HG03175 (cell line): ENCODE data around the gene RBM5.

ENCODE experiments used
- ATAC-seq: cut with Tn5 transposase; IDR thresholded peaks from one replicate; pipeline ENCODE4 v1.9.1; 2021; ENCODE audit warnings: mild to moderate bottlenecking, moderate library complexity; ENCODE audit not compliant: unreplicated experiment

The RBM5 gene

DNA sequence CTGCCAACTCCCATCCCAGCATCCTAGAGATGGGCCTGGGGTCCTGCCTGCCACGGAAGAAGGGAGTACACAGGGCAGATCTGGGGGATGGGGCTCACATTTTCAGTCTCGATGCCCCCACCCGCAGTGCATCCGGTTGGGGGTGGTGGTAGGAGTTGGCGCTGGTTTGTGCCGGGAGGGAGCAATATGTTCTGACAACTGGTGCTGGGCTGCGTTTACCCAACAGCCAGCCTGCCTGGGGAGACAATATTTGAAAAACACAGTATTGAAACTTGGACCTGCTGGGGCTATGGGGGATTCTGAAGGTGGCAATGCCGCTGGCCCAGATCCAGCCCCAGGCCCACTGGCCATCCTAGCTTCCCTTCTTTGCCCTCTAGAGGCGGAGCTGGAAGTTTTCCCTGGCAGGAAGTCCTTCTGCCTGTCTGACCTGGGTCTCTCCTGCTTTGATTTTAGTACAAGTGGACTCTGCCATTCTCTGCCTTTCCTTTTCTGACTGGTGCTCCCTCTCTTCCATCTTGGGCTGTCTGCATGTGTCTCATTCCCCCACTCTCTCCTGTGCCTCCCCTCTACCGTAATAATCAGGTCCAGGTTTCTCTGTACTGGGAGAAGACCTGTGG is 69.9 kb downstream of the RBM5 start:
- no peak for ATAC-seq

DNA sequence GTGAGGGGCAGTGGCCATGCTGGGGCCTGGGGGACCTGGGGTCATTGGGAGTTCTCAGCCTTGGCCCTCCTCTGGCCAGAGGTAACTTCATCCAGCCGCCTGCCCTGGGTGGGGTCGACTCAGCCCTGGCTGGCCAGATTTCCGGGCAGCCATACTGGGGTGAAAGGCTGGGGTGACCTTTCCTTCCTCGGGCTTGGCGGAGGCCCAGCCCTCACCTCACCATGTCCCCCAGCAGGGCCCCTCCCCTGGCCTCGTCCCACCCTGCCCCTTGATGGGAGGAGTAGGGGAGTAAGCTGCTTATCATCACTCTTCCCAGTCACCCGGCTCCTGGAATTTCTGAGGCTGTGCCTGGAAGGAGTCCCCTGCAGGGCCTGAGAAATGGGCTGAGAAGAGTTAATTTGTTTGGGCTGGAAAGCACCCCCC is 71.9 kb downstream of the RBM5 start:
- no peak for ATAC-seq

DNA sequence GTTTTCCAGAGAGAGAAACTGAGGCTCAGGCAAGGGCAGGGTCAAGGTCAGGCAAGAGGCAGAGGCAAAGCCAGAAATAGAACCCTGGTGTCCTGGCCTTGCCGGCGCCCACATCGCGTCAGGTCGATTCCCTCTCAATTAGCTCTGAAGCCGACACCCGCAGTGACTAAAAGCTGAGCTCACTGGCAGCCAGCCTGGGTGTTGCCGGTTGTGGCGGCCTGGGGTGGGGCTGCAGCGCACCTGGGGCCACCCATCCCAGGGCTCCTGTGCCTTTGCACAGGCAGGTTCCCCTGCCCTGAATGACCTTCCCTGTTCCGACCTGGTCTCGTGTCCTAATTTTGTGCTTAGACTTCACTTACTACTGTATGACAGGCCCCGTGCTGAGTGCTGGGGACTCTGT is 72.6 kb downstream of the RBM5 start:
- ATAC-seq, result no peak

DNA sequence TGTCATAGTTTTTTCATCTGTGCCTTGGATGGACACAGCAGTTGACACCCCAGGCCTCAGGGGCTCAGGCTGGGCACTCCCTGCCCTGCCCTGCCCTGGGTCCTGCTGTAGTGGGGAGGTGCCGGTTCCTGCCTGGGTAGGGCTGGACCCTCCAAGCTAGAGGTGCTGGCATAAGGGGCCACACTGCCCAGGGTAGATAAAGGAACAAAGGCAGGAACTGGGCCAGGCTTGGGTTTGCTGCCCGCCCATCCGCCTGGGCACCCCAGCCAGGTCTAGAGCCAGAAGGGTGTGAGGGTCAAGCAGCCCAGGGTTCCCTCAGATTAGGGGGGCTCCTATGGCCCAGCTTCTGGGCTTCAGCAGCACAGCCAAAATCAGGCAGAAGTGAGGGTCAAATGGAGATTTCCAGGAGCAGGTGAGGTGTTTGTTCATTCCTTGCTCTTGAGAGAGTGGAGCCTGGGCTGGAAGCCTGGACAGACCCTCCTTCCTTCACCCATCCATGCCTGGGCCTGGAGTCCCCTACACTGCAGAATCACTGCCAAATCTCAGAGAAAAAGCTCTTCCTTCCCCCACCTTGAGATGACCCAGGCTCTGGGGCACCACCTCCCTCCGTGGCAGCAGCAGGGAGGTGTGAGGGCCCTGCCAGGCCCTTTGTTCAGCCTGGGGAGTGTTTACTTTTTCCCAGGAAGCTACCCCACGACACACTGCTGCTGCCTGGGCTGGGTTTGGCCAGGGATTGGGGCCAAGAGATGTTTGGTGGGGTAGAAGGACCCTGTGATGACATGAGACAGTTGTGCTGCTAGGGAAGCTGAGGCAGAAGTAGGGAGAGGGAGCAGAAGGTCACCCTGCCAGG is 73.5 kb downstream of the RBM5 start:
- no peak for ATAC-seq

DNA sequence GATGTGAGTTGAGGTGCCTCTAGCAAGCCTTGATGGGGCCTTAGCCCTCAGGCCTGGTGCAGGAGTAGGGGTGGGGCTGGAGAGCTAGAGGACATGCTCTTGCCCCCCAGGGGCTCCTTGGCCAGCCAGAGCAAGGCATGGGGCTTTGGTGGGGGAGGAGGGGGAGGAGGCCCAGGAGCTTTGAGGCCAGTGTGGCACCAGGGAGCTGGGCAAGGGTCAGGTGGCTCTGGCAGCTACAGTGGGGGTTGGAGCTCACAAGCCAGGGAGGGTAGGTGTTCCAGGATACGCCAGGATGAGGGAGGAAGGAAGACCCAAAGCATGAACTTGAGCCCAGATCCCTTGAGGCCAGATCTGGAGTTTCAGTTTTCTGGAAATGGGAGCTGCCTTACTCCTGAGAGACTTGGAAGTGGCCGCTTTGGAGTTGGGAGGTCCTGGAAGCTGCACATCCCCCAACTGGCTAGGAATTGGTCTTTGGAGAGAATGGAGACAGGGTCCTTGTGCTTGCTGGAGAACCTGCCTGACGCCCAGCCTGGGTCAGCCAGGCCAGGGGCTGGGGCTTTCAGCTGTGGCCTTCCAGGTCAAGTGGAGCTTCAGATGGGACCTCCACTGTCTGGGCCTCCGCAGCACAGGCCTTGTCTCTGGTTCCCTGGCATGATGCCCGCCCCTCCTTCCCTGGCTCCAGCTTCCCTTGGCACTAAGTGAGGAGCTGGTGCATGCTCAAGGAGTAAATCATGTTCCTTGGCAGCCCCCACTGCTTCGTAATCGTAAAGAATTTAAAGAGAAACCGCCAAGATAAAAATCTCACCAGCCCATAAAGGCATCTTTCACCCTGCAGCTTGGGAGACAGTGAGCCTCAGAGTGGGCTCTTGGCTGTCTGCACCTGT is 75.1 kb downstream of the RBM5 start:
- ATAC-seq, result no peak

DNA sequence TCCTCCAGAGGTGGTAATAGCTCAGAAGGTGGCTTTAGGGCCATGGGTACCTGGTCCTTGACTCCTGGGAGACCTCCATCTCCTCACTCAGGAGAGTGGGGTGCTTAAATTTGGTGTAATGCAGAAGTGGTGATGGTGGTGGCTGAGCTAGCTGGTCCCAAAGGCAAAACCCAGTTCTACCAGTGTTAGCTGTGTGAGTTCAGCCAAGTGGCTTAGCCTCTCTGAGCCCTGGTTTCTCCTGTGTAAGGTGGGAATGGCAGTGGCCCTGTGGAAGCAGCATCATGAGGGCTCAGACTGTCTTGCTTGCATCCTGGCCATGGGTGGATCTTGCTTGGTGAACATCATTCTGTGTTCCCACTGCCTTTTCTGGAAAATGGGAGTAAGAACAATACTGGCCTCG is 75.8 kb downstream of the RBM5 start:
- no peak for ATAC-seq

DNA sequence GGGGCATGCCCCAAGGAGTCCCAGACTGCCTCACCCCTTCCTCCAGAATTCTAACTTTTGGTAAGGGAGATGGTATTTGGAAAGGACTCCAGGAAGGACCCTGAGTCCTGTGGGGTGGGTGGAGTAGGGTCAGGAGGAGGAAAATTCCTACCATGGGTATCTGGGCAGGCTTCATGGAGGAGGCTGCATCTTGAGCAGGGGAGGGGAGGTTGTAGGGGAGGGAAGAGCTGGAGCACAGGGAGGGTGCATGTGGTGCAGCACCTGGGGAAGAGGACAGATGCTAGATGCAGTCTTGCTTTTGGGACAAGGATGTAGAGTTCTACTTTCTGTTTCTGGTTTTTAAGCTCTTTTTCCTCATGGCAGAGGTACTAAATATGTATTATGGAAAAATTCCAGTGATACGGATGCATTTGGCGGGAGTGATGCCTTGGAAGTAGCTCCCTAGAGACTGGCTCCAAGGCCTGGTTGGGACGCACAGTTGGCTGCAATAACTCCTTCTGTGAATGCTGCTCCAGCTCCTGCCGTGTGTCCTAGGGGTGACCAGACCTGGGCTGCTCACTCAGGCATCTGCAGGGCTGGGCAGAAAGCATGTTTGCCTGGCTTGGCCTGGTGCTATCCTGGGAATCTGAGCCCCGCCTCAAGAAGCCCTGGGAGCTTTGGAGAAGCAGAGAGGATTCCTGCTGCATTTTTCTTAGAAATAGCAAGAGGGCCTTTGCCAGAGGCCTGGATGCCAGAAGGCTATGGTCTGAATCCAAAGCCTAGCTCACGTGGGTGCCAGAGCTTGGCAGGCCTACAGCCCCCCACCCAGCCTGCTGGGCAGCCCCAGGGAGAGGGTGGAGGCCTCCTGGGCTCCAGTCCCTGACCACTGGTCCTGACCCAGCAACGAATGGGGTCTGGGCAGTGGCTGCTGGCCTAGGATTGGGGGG is 76.5 kb downstream of the RBM5 start:
- no peak for ATAC-seq

DNA sequence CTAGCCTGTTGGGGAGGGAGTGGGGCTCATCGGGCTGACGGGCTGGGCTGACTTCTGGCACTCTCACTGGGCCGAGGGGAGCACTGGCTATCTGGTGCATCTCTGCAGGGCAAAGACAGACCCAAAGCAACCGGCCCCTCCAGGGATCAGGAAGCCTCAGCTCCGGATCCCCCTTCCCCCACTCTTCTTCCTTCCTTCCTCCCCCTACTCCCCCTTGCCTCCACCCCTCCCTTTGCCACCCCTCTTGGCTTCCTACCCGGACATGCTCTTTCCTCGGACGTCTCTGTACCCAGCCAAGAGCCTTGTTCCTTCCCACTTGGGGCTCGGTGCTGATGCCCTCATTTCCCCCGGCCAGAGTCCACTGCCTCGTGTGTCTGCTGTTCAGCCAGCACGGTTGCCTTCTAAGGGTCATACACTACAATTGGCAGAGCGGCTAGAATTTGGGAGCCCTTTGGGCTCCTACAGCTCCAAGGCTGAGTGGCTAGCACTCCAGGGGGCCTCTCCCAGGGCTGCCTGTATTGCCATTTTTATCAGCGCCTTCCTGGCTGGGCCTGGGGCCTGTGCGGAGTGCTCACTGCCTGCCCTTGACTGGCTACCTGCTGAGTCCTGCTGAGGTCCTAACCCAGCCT is 77.3 kb downstream of the RBM5 start:
- ATAC-seq, result no peak

DNA sequence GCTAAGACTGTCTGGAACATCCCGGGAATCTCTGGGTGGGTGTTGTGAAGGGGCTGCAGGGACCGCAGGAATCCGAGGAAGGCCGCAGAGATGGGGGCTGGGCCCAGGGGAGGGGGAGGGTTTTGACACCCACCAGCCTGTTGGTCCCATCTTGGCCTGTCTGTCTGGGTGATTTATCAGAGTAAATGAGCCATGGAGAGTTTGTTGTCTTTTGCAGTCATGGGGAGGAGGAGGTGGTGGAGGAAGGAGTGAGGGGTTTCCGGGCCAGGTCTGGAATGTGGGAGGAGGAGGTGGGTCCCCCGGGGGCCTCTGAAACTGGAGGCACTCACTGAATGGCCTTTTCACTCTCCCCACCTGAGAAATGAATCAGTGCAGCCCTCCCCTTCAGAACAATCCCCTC is 77.9 kb downstream of the RBM5 start:
- ATAC-seq, result no peak

DNA sequence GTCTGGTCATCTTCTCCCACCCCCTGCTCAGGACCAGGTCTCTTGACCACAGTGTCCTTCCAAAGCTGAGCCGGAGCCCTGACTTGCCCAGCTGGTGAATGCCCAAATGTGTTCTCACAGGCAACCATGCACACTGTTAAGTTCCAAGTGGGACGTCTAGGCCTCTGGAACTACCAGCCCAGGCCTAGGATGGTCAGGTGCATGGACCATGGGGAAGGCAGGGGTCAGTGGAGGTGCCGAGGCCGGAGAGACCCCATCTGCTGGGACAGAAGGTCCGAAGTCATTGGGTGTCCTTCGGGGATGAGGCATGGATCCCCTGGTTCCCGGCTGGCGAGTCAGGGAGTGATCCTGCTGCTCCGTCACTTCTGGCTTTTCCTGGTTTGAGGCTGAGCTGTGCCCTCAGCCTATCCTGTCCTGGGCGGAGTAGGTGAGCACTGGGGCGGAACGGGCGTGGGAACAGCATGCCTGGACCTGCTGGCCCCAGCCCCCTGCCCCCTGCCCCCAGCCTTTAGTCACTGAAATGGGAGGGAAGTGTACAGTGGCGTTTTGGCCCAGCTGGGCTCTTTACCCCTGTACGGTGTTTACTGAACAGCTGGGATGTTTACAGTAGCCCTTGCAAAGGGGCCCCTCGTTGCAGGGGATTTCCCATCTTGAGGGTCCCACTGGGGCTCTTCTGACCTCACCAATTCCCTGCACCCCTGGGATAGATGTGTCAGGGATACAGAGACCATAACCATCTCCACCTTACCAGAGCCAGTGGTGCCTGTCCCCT is 78.5 kb downstream of the RBM5 start:
- ATAC-seq, result no peak

DNA sequence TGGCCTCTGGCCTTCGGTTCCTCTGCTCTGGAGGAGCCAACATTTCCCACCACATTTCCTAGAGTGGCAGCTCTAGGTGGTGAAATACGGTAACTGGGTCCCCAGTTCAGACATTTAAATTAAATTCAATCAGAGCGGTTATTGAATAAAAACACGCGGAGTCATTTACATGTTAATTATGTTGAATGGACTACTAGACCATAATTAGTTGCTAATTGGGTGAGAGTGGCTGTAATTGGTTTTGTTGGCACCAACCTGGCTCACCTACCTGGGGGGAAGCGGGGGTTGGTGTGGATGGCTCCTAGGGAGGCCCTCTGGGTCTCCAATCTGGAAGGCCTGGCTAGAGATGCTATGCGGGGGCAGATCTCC is 79.1 kb downstream of the RBM5 start:
- no peak for ATAC-seq

DNA sequence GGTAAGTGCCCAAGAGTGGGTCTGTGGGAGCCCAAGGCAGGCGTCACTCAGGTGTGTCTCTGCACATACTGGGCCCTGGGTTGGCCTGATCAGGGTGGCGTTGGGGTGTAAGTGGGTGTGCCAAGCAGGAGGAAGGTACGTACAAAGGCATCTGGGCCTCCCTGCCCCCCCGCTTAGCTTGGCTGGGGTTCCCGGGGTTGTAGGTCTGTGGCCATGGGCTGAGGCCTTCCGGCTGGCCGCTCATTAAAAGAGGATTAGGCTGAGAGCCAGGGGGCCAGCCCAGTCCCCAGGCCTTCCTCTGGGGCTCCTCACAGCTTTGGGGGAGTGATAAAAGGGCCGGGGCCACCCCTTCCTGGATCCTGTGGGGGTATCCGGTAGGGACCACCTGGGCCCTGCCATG is 79.7 kb downstream of the RBM5 start:
- no peak for ATAC-seq
